Stimulated activated CD8-positive, alpha-beta memory T cell treated with anti-CD3 and anti-CD28 coated beads, Interleukin-12 subunit alpha, Interleukin-12 subunit beta, amount 100 ng/mL, for 24 hours (primary cell): ENCODE measurements around the gene SLC22A17.

Experiments
- DNase-seq: peaks from one replicate; pipeline ENCODE4 v3.0.0-alpha.2; 2020; ENCODE audit errors: extremely low read depth

The SLC22A17 gene

GRCh38 chr14:23361763-23362162, 9.1 kb upstream of the SLC22A17 start:
- no peak for DNase-seq

- no peak for DNase-seq
Measured at GRCh38 chr14:23361320-23361719, 8.6 kb upstream of the SLC22A17 start.

- DNase-seq: no peak
Measured at GRCh38 chr14:23360496-23360895, 7.8 kb upstream of the SLC22A17 start.

GRCh38 chr14:23359722-23360447, 7.2 kb upstream of the SLC22A17 start:
- DNase-seq: no peak

GRCh38 chr14:23359167-23359626, 6.5 kb upstream of the SLC22A17 start:
- no peak for DNase-seq

- DNase-seq: no peak
Measured at GRCh38 chr14:23358553-23359166, 6.0 kb upstream of the SLC22A17 start.

- no peak for DNase-seq
Measured at GRCh38 chr14:23358042-23358441, 5.4 kb upstream of the SLC22A17 start.

- DNase-seq: no peak
Measured at GRCh38 chr14:23357261-23357660, 4.6 kb upstream of the SLC22A17 start.

- no peak for DNase-seq
Measured at GRCh38 chr14:23356662-23357061, 4.0 kb upstream of the SLC22A17 start.

GRCh38 chr14:23355871-23356435, 3.3 kb upstream of the SLC22A17 start:
- no peak for DNase-seq

- DNase-seq: no peak
Measured at GRCh38 chr14:23354990-23355389, 2.3 kb upstream of the SLC22A17 start.

- DNase-seq: no peak
Measured at GRCh38 chr14:23353433-23353780, 720 bp upstream of the SLC22A17 start.

GRCh38 chr14:23351681-23352505, 794 bp downstream of the SLC22A17 start:
- no peak for DNase-seq

GRCh38 chr14:23349156-23349845, 3.4 kb downstream of the SLC22A17 start:
- DNase-seq: no peak

- no peak for DNase-seq
Measured at GRCh38 chr14:23348297-23348655, 4.4 kb downstream of the SLC22A17 start.

GRCh38 chr14:23347406-23348296, 5.0 kb downstream of the SLC22A17 start:
- DNase-seq: no peak

GRCh38 chr14:23346693-23347405, 5.8 kb downstream of the SLC22A17 start:
- no peak for DNase-seq

- DNase-seq: no peak
Measured at GRCh38 chr14:23345987-23346692, 6.5 kb downstream of the SLC22A17 start.

GRCh38 chr14:23344481-23344880, 8.2 kb downstream of the SLC22A17 start:
- DNase-seq: no peak
